HEK293T (cell line): ENCODE measurements around the gene THEMIS2.

ENCODE experiments used
- FOXK2 ChIP-seq: fragments of 450-650 bp; IDR thresholded peaks from 2 replicates; pipeline ENCODE4 v1.6.1; 2016; ENCODE audit warnings: mild to moderate bottlenecking
- LEF1 ChIP-seq: fragments of 450-650 bp; IDR thresholded peaks from 2 replicates; pipeline ENCODE4 v1.6.1; 2017; ENCODE audit warnings: mild to moderate bottlenecking, borderline replicate concordance
- PKNOX1 ChIP-seq: fragments of 450-650 bp; IDR thresholded peaks from 2 replicates; pipeline ENCODE4 v1.6.1; 2016
- SP1 ChIP-seq: fragments of 450-650 bp; IDR thresholded peaks from 2 replicates; pipeline ENCODE4 v1.6.1; 2017
- SUZ12 ChIP-seq: fragments of 450-650 bp; IDR thresholded peaks from 2 replicates; pipeline ENCODE4 v1.6.1; 2016; ENCODE audit warnings: mild to moderate bottlenecking
- TARDBP ChIP-seq: fragments of 450-650 bp; IDR thresholded peaks from 2 replicates; pipeline ENCODE4 v1.6.1; 2016

- TF ChIP-seq SUZ12 (no peak), TARDBP (no peak), PKNOX1 (no peak), SP1 (no peak), LEF1 (no peak), FOXK2 (no peak)
Observed at GRCh38 chr1:27885114-27885528, 12.8 kb downstream of the THEMIS2 start.
